WTC11 (cell line): Measurements from ENCODE around the gene SCARB2. TPM values are rescaled to one million over a fixed set of nuclear protein-coding genes. Genes with fewer than 3 reads are reported as not detected.

Experiments used
- ATAC-seq: fragments of 200-7000 bp; cut with Tn5 transposase; 2 replicates; pipeline ENCODE4 v1.10.0; 2021; ENCODE audit warnings: mild to moderate bottlenecking, moderate library complexity
- Bru-seq: library from RNA; stranded (reverse); fragments of 400-500 nt; gene quantifications from one replicate; lab custom pipeline; 2021; lab: Mats Ljungman, UMichigan
- CTCF ChIA-PET: fragments of 300-600 bp; sonication (Branson Sonifier 250); formaldehyde crosslinking; loops from one replicate; lab custom pipeline; 2021; ENCODE audit warnings: antibody characterized with exemption; lab: Charles Lee
- POLR2A ChIA-PET: fragments of 350-600 bp; sonication (Branson Sonifier 250); formaldehyde crosslinking; loops from one replicate; lab custom pipeline; 2021; ENCODE audit warnings: antibody characterized with exemption; lab: Charles Lee
- DNase-seq: peaks from one replicate; pipeline ENCODE4 v3.0.0; 2021; ENCODE audit warnings: low spot score
- H3K27ac Mint-ChIP-seq: 2 replicates; pipeline ENCODE4 v1.8.0; 2021; ENCODE audit warnings: mixed read lengths
- H3K27me3 Mint-ChIP-seq: 2 replicates; pipeline ENCODE4 v1.8.0; 2021; ENCODE audit warnings: low read depth, mild to moderate bottlenecking, moderate library complexity, mixed read lengths
- H3K36me3 Mint-ChIP-seq: 2 replicates; pipeline ENCODE4 v1.8.0; 2021; ENCODE audit warnings: mixed read lengths
- H3K4me1 Mint-ChIP-seq: 2 replicates; pipeline ENCODE4 v1.8.0; 2022; ENCODE audit warnings: mixed read lengths
- H3K4me3 Mint-ChIP-seq: 2 replicates; pipeline ENCODE4 v1.8.0; 2021; ENCODE audit warnings: mild to moderate bottlenecking, moderate library complexity, mixed read lengths
- H3K9me3 Mint-ChIP-seq: 2 replicates; pipeline ENCODE4 v1.8.0; 2021; ENCODE audit warnings: mixed read lengths
- ATF1 ChIP-seq: sonication (generic); formaldehyde crosslinking; IDR thresholded peaks from 2 replicates; pipeline ENCODE4 v1.8.1; 2023; ENCODE audit warnings: mild to moderate bottlenecking, moderate library complexity, missing genetic modification reagents
- HMGA2 ChIP-seq: fragments of 250-450 bp; sonication (Bioruptor Pico); IDR thresholded peaks from 2 replicates; pipeline ENCODE4 v1.4.0; 2021; ENCODE audit warnings: mild to moderate bottlenecking, moderate library complexity
- NFYB ChIP-seq: sonication (generic); formaldehyde crosslinking; conservative IDR thresholded peaks from 2 replicates; pipeline ENCODE4 v1.8.0; 2022; ENCODE audit warnings: low read depth, missing genetic modification reagents
- RELA ChIP-seq: sonication (generic); formaldehyde crosslinking; IDR thresholded peaks from 2 replicates; pipeline ENCODE4 v1.8.1; 2022; ENCODE audit warnings: missing genetic modification reagents, mild to moderate bottlenecking, borderline replicate concordance
- RORB ChIP-seq: fragments of 250-450 bp; sonication (Bioruptor Pico); IDR thresholded peaks from 2 replicates; pipeline ENCODE4 v1.9.0; 2021; ENCODE audit warnings: mild to moderate bottlenecking
- SOX15 ChIP-seq: fragments of 250-450 bp; sonication (Bioruptor Pico); IDR thresholded peaks from 2 replicates; pipeline ENCODE4 v1.9.0; 2021; ENCODE audit warnings: mild to moderate bottlenecking
- TCF7 ChIP-seq: sonication (generic); formaldehyde crosslinking; IDR thresholded peaks from 2 replicates; pipeline ENCODE4 v1.8.0; 2022; ENCODE audit warnings: mild to moderate bottlenecking, low read depth, missing genetic modification reagents, moderate library complexity
- ZBTB21 ChIP-seq: sonication (generic); formaldehyde crosslinking; IDR thresholded peaks from 2 replicates; pipeline ENCODE4 v1.8.1; 2023; ENCODE audit warnings: mild to moderate bottlenecking, missing genetic modification reagents, borderline replicate concordance
- ZNF219 ChIP-seq: sonication (generic); formaldehyde crosslinking; IDR thresholded peaks from 2 replicates; pipeline ENCODE4 v1.8.0; 2023; ENCODE audit warnings: missing genetic modification reagents, mild to moderate bottlenecking, borderline replicate concordance
- long read RNA-seq, 3 experiments: library from RNA in 1 of 3; library from capped mRNA in 1 of 3; library from polyadenylated mRNA in 1 of 3; unstranded in 2 of 3; stranded (forward) in 1 of 3; transcript quantifications; one replicate each; pipeline ENCODE4 v2.0.0, GENCODE V29; 2021
- total RNA-seq: library from RNA; stranded (reverse); gene quantifications from 3 replicates; pipeline ENCODE4 v1.2.3, GENCODE V29; 2021
- TF ChIP-seq, protein P1 (sequence below): sonication (generic); formaldehyde crosslinking; IDR thresholded peaks from 2 replicates; pipeline ENCODE4 v1.8.1; 2023; ENCODE audit warnings: mild to moderate bottlenecking, missing genetic modification reagents, moderate library complexity
- TF ChIP-seq, protein P2 (sequence below): sonication (generic); formaldehyde crosslinking; IDR thresholded peaks from 2 replicates; pipeline ENCODE4 v1.8.0; 2023; ENCODE audit warnings: missing genetic modification reagents, mild to moderate bottlenecking, borderline replicate concordance
- TF ChIP-seq, protein P3 (sequence below): sonication (generic); formaldehyde crosslinking; IDR thresholded peaks from 2 replicates; pipeline ENCODE4 v1.8.1; 2022; ENCODE audit warnings: mild to moderate bottlenecking, missing genetic modification reagents, moderate library complexity, borderline replicate concordance
- TF ChIP-seq, protein P4 (sequence below): sonication (generic); formaldehyde crosslinking; IDR thresholded peaks from 2 replicates; pipeline ENCODE4 v1.8.1; 2022; ENCODE audit warnings: mild to moderate bottlenecking, moderate library complexity, missing genetic modification reagents
- TF ChIP-seq, protein P5 (sequence below): sonication (generic); formaldehyde crosslinking; IDR thresholded peaks from 2 replicates; pipeline ENCODE4 v1.8.0; 2022; ENCODE audit warnings: mild to moderate bottlenecking, missing genetic modification reagents
- TF ChIP-seq, protein P6 (sequence below): sonication (generic); formaldehyde crosslinking; IDR thresholded peaks from 2 replicates; pipeline ENCODE4 v1.8.0; 2023; ENCODE audit warnings: missing genetic modification reagents
- TF ChIP-seq, protein P7 (sequence below): sonication (generic); formaldehyde crosslinking; IDR thresholded peaks from 2 replicates; pipeline ENCODE4 v1.8.1; 2022; ENCODE audit warnings: low read depth, missing genetic modification reagents, borderline replicate concordance
- TF ChIP-seq, protein P8 (sequence below): sonication (generic); formaldehyde crosslinking; IDR thresholded peaks from 2 replicates; pipeline ENCODE4 v1.8.0; 2022; ENCODE audit warnings: mild to moderate bottlenecking, missing genetic modification reagents

The SCARB2 gene, protein sequence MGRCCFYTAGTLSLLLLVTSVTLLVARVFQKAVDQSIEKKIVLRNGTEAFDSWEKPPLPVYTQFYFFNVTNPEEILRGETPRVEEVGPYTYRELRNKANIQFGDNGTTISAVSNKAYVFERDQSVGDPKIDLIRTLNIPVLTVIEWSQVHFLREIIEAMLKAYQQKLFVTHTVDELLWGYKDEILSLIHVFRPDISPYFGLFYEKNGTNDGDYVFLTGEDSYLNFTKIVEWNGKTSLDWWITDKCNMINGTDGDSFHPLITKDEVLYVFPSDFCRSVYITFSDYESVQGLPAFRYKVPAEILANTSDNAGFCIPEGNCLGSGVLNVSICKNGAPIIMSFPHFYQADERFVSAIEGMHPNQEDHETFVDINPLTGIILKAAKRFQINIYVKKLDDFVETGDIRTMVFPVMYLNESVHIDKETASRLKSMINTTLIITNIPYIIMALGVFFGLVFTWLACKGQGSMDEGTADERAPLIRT
- total RNA-seq (38.0 to 42.2 TPM (median 39.9 TPM) in 3 replicates), Bru-seq, nascent RNA (percentile 71 among the genes with signal in this experiment)
- long read RNA-seq, experiment 1, full-length matches to known transcripts: 140 of 184 reads
- long read RNA-seq, experiment 1, partial matches to known transcripts: 15 of 184 reads
- long read RNA-seq, experiment 1, other reads (novel, unspliced or antisense): 29 of 184 reads
- long read RNA-seq, experiment 2, full-length matches to known transcripts: 25 of 71 reads
- long read RNA-seq, experiment 2, partial matches to known transcripts: 5 of 71 reads
- long read RNA-seq, experiment 2, other reads (novel, unspliced or antisense): 41 of 71 reads
- long read RNA-seq, experiment 3, full-length matches to known transcripts: 16 of 16 reads
- long read RNA-seq, experiment 3, partial matches to known transcripts: 0 of 16 reads
- long read RNA-seq, experiment 3, other reads (novel, unspliced or antisense): 0 of 16 reads

DNA sequence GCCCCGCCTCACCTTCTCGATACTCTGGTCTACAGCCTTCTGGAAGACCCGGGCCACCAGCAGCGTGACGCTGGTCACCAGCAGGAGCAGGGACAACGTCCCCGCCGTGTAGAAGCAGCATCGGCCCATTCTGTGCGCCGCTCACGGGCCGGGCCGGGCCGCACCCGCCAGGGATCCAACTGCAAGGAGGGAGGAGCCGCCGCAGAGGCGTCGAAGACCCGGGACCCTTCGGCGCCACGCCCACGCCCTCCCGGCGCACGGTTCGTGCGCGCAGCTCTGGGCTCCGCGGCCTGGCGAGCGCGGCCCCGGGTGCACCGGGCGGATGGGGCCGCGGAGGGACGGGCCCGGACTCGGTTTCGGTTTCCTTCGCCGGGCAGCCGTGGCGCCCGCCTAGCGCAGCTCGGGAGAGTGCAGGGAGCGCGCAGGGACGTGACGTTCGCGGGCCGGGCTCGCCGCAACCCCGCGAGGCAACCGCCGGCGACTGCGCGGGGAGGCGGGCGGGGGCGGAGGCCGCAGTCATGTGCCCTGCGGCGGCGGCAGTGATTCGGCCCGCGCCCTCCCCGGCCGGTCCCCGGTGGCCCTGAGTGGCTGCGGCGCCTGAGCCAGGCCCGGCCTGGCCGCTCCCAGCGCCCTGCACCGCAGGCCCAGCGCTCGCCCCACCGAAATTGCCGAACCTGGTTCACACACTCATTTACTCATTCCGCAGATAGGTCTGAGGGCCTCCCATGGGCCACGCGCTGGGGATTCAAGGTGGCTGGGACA is at the start of gene SCARB2:
Gene SCARB2, minus strand, starts transcription at position 410 of the 762 bp plus-strand sequence. Its CDS starts 281 bp downstream, at position 129.
- peaks cover 45% of the 10 kb centered on the region for H3K4me1 Mint-ChIP-seq
- POLR2A ChIA-PET: interaction anchor here (0.7 to 1.0 kb wide), 3 partner anchors 31 to 220 kb away, joined by 3 read pairs; partner anchors contain the start of gene STBD1
- H3K27ac Mint-ChIP-seq: peak within 1 kb of the TSS; percentile 96
- no peak for TF ChIP-seq ZBTB21 (CRISPR knock-in tag)
- no peak for TF ChIP-seq HMGA2 (CRISPR knock-in tag)
- TF ChIP-seq, protein P1, sequence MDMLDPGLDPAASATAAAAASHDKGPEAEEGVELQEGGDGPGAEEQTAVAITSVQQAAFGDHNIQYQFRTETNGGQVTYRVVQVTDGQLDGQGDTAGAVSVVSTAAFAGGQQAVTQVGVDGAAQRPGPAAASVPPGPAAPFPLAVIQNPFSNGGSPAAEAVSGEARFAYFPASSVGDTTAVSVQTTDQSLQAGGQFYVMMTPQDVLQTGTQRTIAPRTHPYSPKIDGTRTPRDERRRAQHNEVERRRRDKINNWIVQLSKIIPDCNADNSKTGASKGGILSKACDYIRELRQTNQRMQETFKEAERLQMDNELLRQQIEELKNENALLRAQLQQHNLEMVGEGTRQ: peak; percentile 94
- TF ChIP-seq ATF1 (CRISPR knock-in tag): no peak
- no peak; the same call in 1 of the 2 replicates for TF ChIP-seq ZNF219 (CRISPR knock-in tag)
- TF ChIP-seq RORB (CRISPR knock-in tag): no peak
- TF ChIP-seq, protein P2, sequence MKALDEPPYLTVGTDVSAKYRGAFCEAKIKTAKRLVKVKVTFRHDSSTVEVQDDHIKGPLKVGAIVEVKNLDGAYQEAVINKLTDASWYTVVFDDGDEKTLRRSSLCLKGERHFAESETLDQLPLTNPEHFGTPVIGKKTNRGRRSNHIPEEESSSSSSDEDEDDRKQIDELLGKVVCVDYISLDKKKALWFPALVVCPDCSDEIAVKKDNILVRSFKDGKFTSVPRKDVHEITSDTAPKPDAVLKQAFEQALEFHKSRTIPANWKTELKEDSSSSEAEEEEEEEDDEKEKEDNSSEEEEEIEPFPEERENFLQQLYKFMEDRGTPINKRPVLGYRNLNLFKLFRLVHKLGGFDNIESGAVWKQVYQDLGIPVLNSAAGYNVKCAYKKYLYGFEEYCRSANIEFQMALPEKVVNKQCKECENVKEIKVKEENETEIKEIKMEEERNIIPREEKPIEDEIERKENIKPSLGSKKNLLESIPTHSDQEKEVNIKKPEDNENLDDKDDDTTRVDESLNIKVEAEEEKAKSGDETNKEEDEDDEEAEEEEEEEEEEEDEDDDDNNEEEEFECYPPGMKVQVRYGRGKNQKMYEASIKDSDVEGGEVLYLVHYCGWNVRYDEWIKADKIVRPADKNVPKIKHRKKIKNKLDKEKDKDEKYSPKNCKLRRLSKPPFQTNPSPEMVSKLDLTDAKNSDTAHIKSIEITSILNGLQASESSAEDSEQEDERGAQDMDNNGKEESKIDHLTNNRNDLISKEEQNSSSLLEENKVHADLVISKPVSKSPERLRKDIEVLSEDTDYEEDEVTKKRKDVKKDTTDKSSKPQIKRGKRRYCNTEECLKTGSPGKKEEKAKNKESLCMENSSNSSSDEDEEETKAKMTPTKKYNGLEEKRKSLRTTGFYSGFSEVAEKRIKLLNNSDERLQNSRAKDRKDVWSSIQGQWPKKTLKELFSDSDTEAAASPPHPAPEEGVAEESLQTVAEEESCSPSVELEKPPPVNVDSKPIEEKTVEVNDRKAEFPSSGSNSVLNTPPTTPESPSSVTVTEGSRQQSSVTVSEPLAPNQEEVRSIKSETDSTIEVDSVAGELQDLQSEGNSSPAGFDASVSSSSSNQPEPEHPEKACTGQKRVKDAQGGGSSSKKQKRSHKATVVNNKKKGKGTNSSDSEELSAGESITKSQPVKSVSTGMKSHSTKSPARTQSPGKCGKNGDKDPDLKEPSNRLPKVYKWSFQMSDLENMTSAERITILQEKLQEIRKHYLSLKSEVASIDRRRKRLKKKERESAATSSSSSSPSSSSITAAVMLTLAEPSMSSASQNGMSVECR (CRISPR knock-in tag): no peak
- TF ChIP-seq, protein P3, sequence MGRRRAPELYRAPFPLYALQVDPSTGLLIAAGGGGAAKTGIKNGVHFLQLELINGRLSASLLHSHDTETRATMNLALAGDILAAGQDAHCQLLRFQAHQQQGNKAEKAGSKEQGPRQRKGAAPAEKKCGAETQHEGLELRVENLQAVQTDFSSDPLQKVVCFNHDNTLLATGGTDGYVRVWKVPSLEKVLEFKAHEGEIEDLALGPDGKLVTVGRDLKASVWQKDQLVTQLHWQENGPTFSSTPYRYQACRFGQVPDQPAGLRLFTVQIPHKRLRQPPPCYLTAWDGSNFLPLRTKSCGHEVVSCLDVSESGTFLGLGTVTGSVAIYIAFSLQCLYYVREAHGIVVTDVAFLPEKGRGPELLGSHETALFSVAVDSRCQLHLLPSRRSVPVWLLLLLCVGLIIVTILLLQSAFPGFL (CRISPR knock-in tag): no peak
- TF ChIP-seq, protein P4, sequence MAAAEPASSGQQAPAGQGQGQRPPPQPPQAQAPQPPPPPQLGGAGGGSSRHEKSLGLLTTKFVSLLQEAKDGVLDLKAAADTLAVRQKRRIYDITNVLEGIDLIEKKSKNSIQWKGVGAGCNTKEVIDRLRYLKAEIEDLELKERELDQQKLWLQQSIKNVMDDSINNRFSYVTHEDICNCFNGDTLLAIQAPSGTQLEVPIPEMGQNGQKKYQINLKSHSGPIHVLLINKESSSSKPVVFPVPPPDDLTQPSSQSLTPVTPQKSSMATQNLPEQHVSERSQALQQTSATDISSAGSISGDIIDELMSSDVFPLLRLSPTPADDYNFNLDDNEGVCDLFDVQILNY: no peak; the same call in 1 of the 2 replicates
- 0 out of 2 replicates have a peak, but pooled peaks have one; percentile 40 for TF ChIP-seq RELA (CRISPR knock-in tag)
- TF ChIP-seq, protein P5, sequence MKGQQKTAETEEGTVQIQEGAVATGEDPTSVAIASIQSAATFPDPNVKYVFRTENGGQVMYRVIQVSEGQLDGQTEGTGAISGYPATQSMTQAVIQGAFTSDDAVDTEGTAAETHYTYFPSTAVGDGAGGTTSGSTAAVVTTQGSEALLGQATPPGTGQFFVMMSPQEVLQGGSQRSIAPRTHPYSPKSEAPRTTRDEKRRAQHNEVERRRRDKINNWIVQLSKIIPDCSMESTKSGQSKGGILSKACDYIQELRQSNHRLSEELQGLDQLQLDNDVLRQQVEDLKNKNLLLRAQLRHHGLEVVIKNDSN (CRISPR knock-in tag): peak; percentile 43; the same call in 1 of the 2 replicates
- TF ChIP-seq NFYB (CRISPR knock-in tag): no peak; the same call in 1 of the 2 replicates
- TF ChIP-seq, protein P6, sequence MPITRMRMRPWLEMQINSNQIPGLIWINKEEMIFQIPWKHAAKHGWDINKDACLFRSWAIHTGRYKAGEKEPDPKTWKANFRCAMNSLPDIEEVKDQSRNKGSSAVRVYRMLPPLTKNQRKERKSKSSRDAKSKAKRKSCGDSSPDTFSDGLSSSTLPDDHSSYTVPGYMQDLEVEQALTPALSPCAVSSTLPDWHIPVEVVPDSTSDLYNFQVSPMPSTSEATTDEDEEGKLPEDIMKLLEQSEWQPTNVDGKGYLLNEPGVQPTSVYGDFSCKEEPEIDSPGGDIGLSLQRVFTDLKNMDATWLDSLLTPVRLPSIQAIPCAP (CRISPR knock-in tag): 0 out of 2 replicates have a peak, but pooled peaks have one; percentile 54
- peak; percentile 76; the same call in 1 of the 2 replicates for TF ChIP-seq TCF7 (CRISPR knock-in tag)
- TF ChIP-seq SOX15 (CRISPR knock-in tag): no peak
- TF ChIP-seq, protein P7, sequence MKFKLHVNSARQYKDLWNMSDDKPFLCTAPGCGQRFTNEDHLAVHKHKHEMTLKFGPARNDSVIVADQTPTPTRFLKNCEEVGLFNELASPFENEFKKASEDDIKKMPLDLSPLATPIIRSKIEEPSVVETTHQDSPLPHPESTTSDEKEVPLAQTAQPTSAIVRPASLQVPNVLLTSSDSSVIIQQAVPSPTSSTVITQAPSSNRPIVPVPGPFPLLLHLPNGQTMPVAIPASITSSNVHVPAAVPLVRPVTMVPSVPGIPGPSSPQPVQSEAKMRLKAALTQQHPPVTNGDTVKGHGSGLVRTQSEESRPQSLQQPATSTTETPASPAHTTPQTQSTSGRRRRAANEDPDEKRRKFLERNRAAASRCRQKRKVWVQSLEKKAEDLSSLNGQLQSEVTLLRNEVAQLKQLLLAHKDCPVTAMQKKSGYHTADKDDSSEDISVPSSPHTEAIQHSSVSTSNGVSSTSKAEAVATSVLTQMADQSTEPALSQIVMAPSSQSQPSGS (CRISPR knock-in tag): no peak
- TF ChIP-seq, protein P8, sequence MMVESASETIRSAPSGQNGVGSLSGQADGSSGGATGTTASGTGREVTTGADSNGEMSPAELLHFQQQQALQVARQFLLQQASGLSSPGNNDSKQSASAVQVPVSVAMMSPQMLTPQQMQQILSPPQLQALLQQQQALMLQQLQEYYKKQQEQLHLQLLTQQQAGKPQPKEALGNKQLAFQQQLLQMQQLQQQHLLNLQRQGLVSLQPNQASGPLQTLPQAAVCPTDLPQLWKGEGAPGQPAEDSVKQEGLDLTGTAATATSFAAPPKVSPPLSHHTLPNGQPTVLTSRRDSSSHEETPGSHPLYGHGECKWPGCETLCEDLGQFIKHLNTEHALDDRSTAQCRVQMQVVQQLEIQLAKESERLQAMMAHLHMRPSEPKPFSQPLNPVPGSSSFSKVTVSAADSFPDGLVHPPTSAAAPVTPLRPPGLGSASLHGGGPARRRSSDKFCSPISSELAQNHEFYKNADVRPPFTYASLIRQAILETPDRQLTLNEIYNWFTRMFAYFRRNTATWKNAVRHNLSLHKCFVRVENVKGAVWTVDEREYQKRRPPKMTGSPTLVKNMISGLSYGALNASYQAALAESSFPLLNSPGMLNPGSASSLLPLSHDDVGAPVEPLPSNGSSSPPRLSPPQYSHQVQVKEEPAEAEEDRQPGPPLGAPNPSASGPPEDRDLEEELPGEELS: no peak; the same call in 1 of the 2 replicates

More for the DNA sequence above, at the start of gene SCARB2:
- Mint-ChIP-seq H3K9me3 (no peaks in the 10 kb centered on the region), H3K27me3 (peaks cover 19% of the 10 kb centered on the region), H3K36me3 (no peaks in the 10 kb centered on the region), H3K4me3 (peak within 1 kb of the TSS; percentile 91)
- CTCF ChIA-PET: interaction anchor here (1.2 to 1.6 kb wide), 4 partner anchors 14 to 164 kb away, joined by 3 to 9 read pairs (median 4); no protein-coding TSS in a partner anchor
- DNase-seq: peak; percentile 79
- peak; percentile 86 for ATAC-seq
